B cell (primary cell): ENCODE measurements around the gene RIMBP2. TPM values are rescaled to one million over a fixed set of nuclear protein-coding genes. Genes with fewer than 3 reads are reported as not detected.

Experiments
- ATAC-seq: fragments of 200-7000 bp; cut with Tn5 transposase; one replicate; pipeline ENCODE4 v1.10.0; 2021; ENCODE audit warnings: low read depth, mild to moderate bottlenecking, moderate number of reproducible peaks, moderate library complexity
- CTCF ChIA-PET: fragments of 350-600 bp; sonication (Branson Sonifier 250); formaldehyde crosslinking; loops from one replicate; lab custom pipeline; 2021; ENCODE audit warnings: antibody characterized with exemption, inconsistent platforms; lab: Charles Lee
- POLR2A ChIA-PET: fragments of 350-600 bp; sonication (Branson Sonifier 250); formaldehyde crosslinking; loops from one replicate; lab custom pipeline; 2021; ENCODE audit warnings: antibody characterized with exemption; lab: Charles Lee
- DNase-seq: peaks from one replicate; pipeline ENCODE4 v3.0.0; 2013
- H2AFZ ChIP-seq: 2 replicates; pipeline ENCODE4 v1.6.1; 2012; ENCODE audit warnings: mild to moderate bottlenecking, low read depth, low read length; ENCODE audit not compliant: insufficient read depth, poor library complexity, severe bottlenecking
- H3K27ac ChIP-seq, 2 donors: 1 replicate in 1 of 2; 2 replicates in 1 of 2; pipeline ENCODE4 v1.5.1; 2012 to 2013; ENCODE audit warnings: low read length in 2 of 2, mild to moderate bottlenecking in 2 of 2, moderate library complexity in 1 of 2
- H3K27me3 ChIP-seq, 4 experiments: fragments of 200-600 bp in 1 of 4; sonication (generic) in 1 of 4; replicated peaks in 1 of 4; 1 replicate in 2 of 4; 2 replicates in 2 of 4; pipeline versions ENCODE4 v1.6.1 to v1.7.0; 2013 to 2016; ENCODE audit warnings: low read length in 3 of 4, mild to moderate bottlenecking in 2 of 4, mixed read lengths in 1 of 4, moderate library complexity in 1 of 4; ENCODE audit not compliant: insufficient read depth in 4 of 4, control insufficient read depth in 3 of 4; ENCODE audit errors: control extremely low read depth in 1 of 4
- H3K36me3 ChIP-seq, 2 experiments: replicated peaks in 1 of 2; 1 replicate in 1 of 2; 2 replicates in 1 of 2; pipeline versions ENCODE4 v1.6.1 to v1.7.1; 2013; ENCODE audit warnings: low read length in 1 of 2; ENCODE audit not compliant: insufficient read depth in 2 of 2, control insufficient read depth in 1 of 2; ENCODE audit errors: control extremely low read depth in 1 of 2, extremely low read depth in 1 of 2
- H3K4me1 ChIP-seq, 2 donors: fragments of 200-600 bp in 1 of 2; sonication (generic) in 1 of 2; 1 replicate in 1 of 2; 2 replicates in 1 of 2; pipeline versions ENCODE4 v1.5.1 to v1.6.1; 2013 to 2017; ENCODE audit warnings: low read length in 2 of 2; ENCODE audit not compliant: control insufficient read depth in 2 of 2, insufficient read depth in 2 of 2
- H3K4me2 ChIP-seq: replicated peaks from 2 replicates; pipeline ENCODE3; 2012; ENCODE audit warnings: mild to moderate bottlenecking, low read depth, low read length; ENCODE audit not compliant: poor library complexity, severe bottlenecking
- H3K4me3 ChIP-seq, 5 experiments: fragments of 200-600 bp in 1 of 5; sonication (generic) in 1 of 5; 1 replicate in 3 of 5; 2 replicates in 2 of 5; pipeline versions ENCODE4 v1.5.1 to v1.7.0; 2011 to 2016; ENCODE audit warnings: low read length in 4 of 5, mild to moderate bottlenecking in 4 of 5, low read depth in 2 of 5, control low read depth in 1 of 5, moderate library complexity in 1 of 5; ENCODE audit not compliant: insufficient read depth in 1 of 5; ENCODE audit errors: control extremely low read depth in 1 of 5, extremely low read depth in 1 of 5
- H3K79me2 ChIP-seq: fragments of 200-600 bp; sonication (generic); one replicate; pipeline ENCODE4 v1.6.0; 2016; ENCODE audit warnings: low read length; ENCODE audit not compliant: control insufficient read depth, insufficient read depth
- H3K9ac ChIP-seq: fragments of 200-600 bp; sonication (generic); 2 replicates; pipeline ENCODE4 v1.6.1; 2017; ENCODE audit warnings: mild to moderate bottlenecking, low read length, moderate library complexity
- H3K9me3 ChIP-seq, 3 donors: one replicate each; pipeline versions ENCODE4 v1.6.1 to v1.7.1; 2013; ENCODE audit warnings: low read length in 2 of 3; ENCODE audit not compliant: control insufficient read depth in 2 of 3, insufficient read depth in 1 of 3; ENCODE audit errors: control extremely low read depth in 1 of 3
- H4K20me1 ChIP-seq: 2 replicates; pipeline ENCODE4 v1.6.0; 2012; ENCODE audit warnings: mild to moderate bottlenecking, low read length; ENCODE audit not compliant: insufficient read depth, control insufficient read depth, poor library complexity, severe bottlenecking
- H3K27ac Mint-ChIP-seq: one replicate; pipeline ENCODE4 v1.8.0; 2021; ENCODE audit warnings: mixed read lengths
- H3K27me3 Mint-ChIP-seq: one replicate; pipeline ENCODE4 v1.8.0; 2021; ENCODE audit warnings: mixed read lengths
- H3K4me1 Mint-ChIP-seq: one replicate; pipeline ENCODE4 v1.8.0; 2021; ENCODE audit warnings: mixed read lengths
- H3K4me3 Mint-ChIP-seq: one replicate; pipeline ENCODE4 v1.8.0; 2021; ENCODE audit warnings: mixed read lengths
- H3K9me3 Mint-ChIP-seq: one replicate; pipeline ENCODE4 v1.8.0; 2022; ENCODE audit warnings: mixed read lengths; ENCODE audit not compliant: insufficient read depth
- CTCF ChIP-seq: fragments of 200-600 bp; IDR thresholded peaks from one replicate; pipeline ENCODE4 v1.8.0; 2022; ENCODE audit warnings: antibody characterized with exemption, mild to moderate bottlenecking
- EZH2 ChIP-seq: IDR thresholded peaks from 2 replicates; pipeline ENCODE4 v1.6.1; 2012; ENCODE audit warnings: borderline replicate concordance, low read depth, mild to moderate bottlenecking, moderate library complexity, low read length; ENCODE audit not compliant: insufficient read depth, poor library complexity, severe bottlenecking
- WGBS: methylation state at CpG from one replicate; pipeline ENCODE4 v1.1.5; 2013; ENCODE audit warnings: missing lambda C conversion rate; ENCODE audit not compliant: insufficient coverage; 5-methylcytosine and 5-hydroxymethylcytosine counted together
- intact Hi-C: fragments of 100-400 bp; cut with micrococcal nuclease; formaldehyde crosslinking; loops from one replicate; pipeline ENCODE4 v1.10.0; 2022
- polyA plus RNA-seq: library from polyadenylated mRNA; depleted of rRNA; stranded (reverse); fragments of >200 nt; gene quantifications from 2 replicates; pipeline ENCODE4 v1.2.3, GENCODE V29; 2012
- total RNA-seq, 2 donors: library from RNA; stranded (reverse); fragments of 120-200 nt in 1 of 2; gene quantifications; 1 replicate in 1 of 2; 2 replicates in 1 of 2; pipeline versions ENCODE4 v1.2.3 to v1.2.4, GENCODE V29; 2013 to 2022

RIMBP2 gene
- total and polyA plus RNA-seq, 2 donors (not counting 1 experiment from before 2014, with no cell fraction given): not detected

GRCh38 chr12:130714091-130714590 is 2.0 kb downstream of the RIMBP2 start:
- Mint-ChIP-seq H3K4me3 (no peak overlapping the region), H3K27ac (no peak overlapping the region), H3K27me3 (peaks cover 53% of the 10 kb centered on the region), H3K9me3 (peaks cover 4% of the 10 kb centered on the region), H3K4me1 (no peaks in the 10 kb centered on the region)
- Histone ChIP-seq H3K4me1 (peaks cover 6 to 8% of the 10 kb centered on the region in 2 donors), H3K9me3 (peaks cover 0 to 13% (median 0%) of the 10 kb centered on the region in 3 donors), H2AFZ (no peak overlapping the region), H3K27me3 (peaks cover 0 to 34% (median 6%) of the 10 kb centered on the region in 4 experiments), H3K4me2 (peak overlapping the region; percentile 35), H3K79me2 (no peaks in the 10 kb centered on the region), H4K20me1 (no peaks in the 10 kb centered on the region), H3K9ac (no peak overlapping the region), H3K27ac (no peak overlapping the region), H3K36me3 (no peaks in the 10 kb centered on the region), H3K4me3 (peak overlapping the region in 1 of 5 experiments; percentile 17)
- TF ChIP-seq EZH2: no peak
- TF ChIP-seq CTCF: no peak
- intact Hi-C loops: no loop called here
- 3% methylated on average over 18 of the region's 20 CpGs for WGBS
- ChIA-PET POLR2A (no interaction called here), CTCF (no interaction called here)
- ATAC-seq (no peak), DNase-seq (no peak)

DNA sequence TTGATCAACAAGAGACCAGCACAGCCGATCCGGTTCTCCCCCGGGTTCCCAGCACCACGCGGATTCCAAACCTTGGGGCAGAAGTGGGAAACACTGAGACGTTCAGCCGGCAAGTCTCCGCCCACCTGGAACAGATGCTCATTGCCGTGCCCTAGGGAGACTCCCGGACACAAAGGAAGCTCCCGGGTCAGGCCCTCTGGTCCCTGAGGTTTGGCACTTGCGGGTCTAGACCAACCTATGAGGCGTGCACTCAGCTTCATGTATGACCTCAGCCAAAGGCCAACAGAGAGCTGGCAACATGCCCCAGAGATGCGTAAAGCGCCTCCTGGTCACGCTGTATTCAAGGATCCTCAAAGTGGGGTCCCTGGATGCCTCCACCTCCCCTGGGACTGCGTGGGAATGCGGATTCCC is 2.5 kb downstream of the RIMBP2 start:
- no peak overlapping the region for H3K27ac Mint-ChIP-seq
- H3K4me3 Mint-ChIP-seq: no peak overlapping the region
- ChIA-PET POLR2A (no interaction called here), CTCF (no interaction called here)
- Histone ChIP-seq H3K9me3 (peaks cover 0 to 16% (median 0%) of the 10 kb centered on the region in 3 donors), H4K20me1 (no peaks in the 10 kb centered on the region), H3K4me2 (no peak overlapping the region), H3K36me3 (no peaks in the 10 kb centered on the region), H3K9ac (no peak overlapping the region), H3K4me3 (no peak overlapping the region), H3K27me3 (peaks cover 0 to 34% (median 6%) of the 10 kb centered on the region in 4 experiments), H3K79me2 (no peaks in the 10 kb centered on the region), H3K27ac (no peak overlapping the region), H2AFZ (no peak overlapping the region), H3K4me1 (peaks cover 6 to 8% of the 10 kb centered on the region in 2 donors)
- H3K9me3 Mint-ChIP-seq: peaks cover 4% of the 10 kb centered on the region
- no peak for ATAC-seq
- intact Hi-C loops: no loop called here
- 42% methylated on average over 18 of the region's 18 CpGs for WGBS
- TF ChIP-seq CTCF: no peak
- TF ChIP-seq EZH2: no peak
- no peak for DNase-seq
- no peaks in the 10 kb centered on the region for H3K4me1 Mint-ChIP-seq
- peaks cover 52% of the 10 kb centered on the region for H3K27me3 Mint-ChIP-seq
